RPMI8226 (cell line): ENCODE results near the gene ABITRAM.
"Not testable (repeated sequence)": the region's sequence is repeated elsewhere in the genome, so short reads cannot be mapped to it uniquely, and the experiment has no call there.

ENCODE experiments used
- DNase-seq: peaks from one replicate; pipeline ENCODE4 v3.0.0-alpha.2; 2015

The ABITRAM gene, protein sequence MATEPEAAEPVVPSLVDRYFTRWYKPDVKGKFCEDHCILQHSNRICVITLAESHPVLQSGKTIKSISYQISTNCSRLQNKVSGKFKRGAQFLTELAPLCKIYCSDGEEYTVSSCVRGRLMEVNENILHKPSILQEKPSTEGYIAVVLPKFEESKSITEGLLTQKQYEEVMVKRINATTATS

DNA sequence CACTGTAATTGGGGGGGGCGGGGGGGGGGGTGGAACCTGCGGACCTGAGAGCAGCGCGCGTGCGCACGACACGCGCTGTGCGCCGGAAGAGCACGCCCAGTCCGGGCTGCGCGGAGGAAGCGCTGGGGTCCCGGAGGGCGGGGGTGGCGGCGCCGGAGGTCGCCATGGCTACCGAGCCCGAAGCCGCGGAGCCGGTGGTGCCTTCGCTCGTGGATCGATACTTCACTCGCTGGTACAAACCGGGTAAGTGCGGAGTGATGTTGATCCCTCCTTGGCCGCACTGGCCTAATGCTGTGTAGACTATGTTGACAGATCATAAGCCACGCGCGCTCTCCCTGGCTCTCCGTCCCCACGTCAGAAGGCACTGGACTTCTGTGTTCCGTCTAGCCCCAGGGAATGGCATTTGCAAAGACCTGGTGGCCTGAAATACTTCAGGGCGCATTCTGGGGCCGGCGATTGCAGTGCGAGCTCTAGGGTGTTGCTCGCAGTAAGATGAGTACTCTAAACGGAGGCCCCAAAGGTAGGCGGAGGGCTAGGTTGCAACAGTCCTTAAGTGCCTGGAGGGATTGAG is at the start of gene ABITRAM:
ABITRAM (plus strand) TSS at position 78 of the 571 bp plus-strand sequence; CDS start at position 165, 87 bp downstream.
- DNase-seq, result peak; percentile 87

DNA sequence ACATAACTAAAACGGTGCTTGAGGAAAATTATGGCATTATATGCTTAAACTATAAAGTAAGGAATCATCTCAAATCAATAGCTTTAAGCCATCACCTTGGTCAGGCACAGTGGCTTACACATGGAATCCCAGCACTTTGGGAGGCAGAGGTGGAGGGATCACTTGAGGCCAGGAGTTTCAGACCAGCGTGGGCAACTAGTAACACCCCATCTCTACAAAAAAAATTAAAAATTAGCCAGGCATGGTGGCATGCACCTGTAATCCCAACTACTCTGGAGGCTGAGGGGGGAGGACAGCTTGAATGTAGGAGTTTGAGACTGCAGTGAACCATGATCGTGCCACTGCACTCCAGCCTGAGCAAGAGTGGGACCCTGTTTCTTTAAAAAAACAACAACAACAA is 49.5 kb upstream of the ABITRAM start:
- no peak for DNase-seq

DNA sequence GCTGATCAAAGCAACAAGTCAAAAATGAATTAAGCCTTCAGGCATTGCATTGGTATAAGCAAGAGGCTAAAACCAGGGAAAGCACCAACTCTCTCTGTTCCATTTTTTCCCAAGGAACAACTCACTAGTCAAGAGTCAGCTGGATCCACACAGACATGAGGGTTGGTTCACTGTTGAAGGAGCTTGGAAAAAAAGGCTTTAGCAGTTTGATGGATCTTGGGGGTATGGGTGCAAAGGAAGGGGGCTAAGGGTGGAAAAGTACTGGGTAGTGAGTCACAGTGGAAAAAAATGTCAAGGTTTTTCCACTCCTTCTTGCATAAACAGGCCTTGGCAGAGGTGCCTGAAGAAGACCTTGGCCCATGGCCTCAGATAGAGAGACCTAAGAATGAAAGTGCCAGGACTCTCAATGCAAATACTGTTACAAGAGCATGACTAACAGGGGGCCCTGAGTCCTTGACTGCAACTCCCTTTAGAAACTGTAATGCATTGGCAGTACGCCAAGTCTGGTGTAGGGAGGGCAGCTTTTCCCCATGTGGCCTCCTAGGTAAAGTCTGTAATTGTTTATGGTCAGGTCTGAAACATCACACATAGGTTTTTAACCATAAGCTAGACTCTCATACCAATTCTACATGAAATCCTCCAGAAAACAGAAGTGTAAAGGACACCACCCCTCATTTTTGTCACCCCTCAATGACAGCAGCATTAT is 48.4 kb upstream of the ABITRAM start:
- DNase-seq, result peak; percentile 69

DNA sequence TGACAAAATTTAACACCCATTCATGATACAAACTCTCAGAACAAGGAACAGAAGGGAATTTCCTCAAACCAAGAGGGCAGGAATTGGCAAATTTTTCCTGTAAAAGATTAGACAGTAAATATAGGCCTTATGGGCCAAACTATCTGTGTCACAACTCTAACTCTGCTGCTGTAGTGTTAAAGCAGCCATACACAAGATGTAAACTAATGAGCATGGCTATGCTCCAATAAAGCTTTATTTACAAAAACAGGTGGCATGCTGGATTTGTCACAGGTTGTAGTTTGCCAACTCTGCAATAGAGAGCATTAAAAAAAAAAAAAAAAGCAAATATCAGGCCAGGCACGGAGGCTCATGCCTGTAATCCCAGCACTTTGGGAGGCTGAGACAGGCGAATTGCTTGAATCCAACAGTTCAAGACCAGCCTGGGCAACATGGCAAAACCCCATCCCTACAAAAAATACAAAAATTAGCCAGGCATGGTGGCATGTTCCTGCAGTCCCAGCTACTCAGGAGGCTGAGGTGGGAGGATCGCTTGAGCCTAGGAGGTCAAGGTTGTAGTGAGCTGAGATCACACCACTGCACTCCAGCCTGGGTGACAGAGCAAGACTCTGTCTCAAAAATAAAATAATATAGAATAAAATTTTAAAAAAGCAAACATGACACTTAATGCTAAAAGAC is 47.5 kb upstream of the ABITRAM start:
- DNase-seq, result not testable (repeated sequence)

DNA sequence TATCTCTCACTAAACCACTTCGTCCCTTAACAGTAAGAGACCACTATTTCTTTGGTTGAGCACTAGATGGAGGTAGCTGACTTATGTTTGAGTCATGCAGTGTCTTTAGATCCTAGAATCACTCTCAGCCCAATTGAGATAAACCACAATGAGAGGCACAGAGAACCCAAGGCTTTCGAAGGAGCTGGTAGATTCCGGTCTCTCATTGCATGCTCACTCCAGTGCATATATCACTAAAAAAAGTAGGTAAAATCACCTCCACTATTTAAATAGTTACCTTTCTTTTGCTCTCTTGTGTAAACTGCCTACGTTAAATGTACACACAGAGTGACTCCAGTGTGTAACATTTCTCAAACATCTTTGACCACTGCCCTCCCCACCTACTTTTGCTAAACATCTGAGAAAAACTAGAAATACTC is 44.5 kb upstream of the ABITRAM start:
- DNase-seq, result no peak

DNA sequence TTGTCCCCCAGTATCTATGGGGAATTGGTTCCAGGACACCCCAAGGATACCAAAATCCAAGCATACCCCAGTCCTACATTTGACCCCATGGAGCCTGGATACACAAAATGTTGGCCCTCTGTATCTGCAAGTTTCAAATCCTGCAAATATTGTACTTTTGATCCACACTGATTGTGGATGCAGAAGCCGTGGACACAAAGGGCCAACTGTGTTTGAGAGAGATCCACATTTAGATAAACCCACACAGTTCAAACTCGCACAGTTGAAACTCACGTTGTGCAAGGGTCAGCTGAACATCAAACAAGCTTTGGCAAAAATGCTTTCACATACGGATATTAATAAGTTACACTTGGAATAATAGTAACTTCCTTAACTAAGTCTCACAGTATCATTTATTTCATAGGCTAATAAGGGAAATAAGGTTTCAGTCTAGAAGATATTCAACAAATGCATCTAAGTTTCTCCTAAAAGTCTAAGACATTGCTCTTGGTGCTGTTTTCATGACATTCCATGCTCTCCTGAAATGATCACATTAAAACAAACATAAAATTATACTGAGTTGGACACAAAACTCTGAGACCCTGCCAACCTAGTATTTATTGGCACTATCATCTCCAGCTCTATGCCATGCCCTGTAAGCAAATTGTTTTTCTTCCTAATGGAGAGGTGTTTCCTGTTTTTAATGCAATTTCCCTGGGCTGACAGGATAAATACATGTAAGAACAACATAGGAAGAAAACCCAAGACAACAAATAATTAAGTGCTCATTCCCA is 39.8 kb upstream of the ABITRAM start:
- no peak for DNase-seq

DNA sequence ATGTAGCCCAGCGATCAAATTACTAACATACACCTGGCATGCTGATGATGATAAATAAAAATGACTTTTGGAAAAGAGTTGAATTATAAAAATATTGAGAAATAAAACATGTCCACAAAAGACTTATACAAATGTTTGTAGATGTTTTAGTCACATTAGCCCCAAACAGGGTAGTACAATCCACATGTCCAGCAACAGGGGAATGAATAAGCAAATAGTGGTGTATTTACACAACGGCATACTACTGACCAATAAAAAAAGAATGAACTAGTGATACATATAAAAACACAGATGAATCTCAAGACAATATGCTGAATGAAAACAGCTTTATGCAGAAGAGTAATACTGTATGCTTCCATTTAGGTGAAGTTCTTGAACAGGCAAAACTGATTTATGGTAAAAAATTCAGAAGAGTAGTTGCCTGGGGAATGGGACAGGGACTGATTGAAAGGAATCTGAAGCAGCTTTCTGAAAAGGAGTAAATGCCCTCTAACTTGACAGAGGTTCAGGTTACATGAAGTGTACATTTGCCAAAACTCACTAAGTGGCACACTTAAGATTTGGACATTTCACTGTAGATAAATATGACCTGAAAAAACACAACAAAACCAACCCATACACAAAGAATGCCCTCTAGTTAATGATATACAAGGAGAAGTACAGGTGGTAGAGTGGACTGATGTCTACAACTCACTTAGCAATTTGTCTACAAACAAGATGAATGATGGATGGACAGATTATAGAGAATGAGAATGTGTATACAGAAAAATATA is 36.7 kb upstream of the ABITRAM start:
- no peak for DNase-seq

DNA sequence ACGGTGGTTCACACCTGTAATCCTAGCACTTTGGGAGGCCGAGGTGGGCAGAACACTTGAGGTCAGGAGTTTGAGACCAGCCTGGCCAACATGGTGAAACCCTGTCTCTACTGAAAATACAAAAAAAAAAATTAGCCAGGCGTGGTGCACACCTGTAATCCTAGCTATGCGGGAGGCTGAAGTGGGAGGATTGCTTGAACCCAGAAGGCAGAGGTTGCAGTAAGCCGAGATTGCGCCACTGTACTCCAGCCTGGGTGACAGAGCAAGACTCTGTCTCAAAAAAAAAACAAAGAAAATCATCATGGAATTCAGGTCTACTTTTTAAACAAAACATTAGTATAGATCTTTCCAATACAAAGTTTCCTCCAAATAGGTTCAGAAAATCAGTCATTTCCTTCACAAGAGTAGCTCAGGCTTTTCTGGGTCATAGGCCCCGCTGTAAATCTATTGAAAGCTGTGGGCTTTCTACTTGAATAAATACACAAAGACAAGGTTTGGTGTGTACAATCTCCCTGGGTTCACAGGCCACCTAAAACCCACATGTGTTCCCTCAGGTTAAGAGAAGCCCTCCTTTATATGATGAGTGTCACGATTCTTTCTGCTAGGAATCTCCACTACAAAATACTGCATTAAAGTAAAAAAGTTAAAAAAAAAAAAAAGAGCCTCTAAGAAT is 35.0 kb upstream of the ABITRAM start:
- DNase-seq, result not testable (repeated sequence)

DNA sequence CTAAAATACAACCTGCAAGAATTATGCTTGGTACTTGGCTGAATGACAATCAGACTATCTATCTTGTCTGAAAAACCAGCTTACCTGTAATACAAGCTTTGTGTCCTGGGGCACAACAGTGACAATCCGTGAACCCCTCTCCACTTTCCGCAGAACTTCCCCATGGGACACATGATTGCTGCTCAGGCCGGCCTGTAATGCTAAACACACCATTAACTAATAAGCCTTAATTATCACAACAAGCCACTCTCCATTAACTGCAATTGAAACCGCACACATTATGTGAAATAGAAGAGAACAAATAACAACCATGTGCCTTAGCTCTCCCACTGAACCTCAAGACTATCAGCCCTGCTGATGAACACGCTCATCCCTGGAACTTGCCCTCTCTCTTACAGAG is 34.0 kb upstream of the ABITRAM start:
- DNase-seq, result no peak

DNA sequence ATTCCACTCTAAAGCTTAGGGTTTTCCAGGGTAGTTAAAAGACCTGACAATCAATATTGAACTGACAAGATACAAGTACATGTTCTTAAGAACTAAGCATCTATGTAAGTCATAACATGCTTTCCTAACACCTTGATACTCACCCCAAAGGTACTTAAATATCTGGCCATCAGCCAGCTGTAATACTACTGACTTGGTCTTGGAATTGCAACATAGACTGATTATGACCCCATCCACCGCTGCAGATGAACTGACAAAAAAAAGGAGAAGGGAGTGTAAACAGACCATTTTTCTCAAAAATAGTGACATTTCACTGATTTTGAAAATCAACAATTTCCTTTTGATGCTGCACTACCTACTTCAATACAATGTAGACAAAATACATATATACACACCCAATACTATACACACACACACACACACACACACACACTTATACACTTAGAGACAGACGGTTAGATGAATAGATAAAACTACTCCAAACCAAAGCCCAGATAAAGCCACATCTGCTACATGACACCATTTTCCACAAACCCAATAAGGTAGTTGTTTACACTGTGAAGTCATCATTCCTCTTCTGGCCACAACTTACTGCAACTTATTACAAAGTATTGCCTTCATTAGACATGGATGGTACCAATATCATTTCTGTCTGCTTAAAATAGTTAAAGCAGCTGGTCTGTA is 30.6 kb upstream of the ABITRAM start:
- DNase-seq, result no peak

DNA sequence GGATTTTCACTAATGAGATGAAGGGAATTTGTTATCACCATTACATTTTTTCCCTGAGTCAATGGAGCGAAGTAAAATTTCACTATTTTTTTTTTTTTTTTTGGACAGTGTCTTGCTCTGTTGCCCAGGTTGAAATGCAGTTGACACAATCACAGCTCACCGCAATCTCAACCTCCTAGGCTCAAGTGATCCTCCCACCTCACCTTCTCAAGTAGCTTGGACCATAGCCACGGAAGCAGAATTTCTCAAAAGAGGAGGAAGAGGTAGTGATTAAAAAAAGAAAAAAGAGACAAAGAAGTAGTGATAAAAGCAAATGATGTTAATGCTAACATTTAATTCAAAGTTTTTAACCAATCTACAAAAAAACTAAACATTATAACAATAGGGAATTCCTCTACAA is 30.0 kb upstream of the ABITRAM start:
- no peak for DNase-seq

DNA sequence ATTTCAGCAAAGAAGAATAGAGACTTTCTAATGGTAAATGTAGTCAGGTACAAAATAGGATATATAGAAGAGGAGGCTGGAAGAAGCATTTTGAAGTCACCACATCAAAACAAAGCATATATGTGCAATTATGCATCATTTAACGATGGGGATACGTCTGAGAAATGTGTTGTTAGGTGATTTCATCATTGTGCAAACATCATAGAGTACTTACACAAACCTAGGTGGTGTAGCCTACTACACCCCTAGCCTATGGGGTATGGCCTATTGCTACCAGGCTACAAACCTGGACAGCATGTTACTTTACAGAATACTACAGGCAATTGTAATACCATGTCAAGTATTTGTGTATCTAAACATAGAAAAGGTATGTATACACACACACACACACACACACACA is 28.7 kb upstream of the ABITRAM start:
- DNase-seq, result no peak

DNA sequence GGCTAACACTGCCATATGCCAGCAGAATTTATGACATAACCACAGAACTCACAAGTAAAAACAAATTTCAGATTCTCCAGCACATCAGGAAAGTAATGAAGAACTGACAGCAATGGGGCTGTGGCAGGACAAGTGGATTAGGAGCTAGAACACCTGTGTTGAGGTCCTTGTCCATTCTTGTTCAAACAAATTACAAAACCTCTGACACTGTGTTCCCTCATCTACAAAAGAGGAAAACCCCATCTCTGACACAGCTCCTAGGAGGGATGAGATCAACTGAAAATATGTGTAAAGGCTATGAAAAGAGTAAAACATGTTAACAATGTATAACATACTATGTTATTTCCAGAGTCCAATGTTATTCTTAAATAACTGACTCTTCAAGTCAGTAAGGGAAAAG is 23.8 kb upstream of the ABITRAM start:
- no peak for DNase-seq

DNA sequence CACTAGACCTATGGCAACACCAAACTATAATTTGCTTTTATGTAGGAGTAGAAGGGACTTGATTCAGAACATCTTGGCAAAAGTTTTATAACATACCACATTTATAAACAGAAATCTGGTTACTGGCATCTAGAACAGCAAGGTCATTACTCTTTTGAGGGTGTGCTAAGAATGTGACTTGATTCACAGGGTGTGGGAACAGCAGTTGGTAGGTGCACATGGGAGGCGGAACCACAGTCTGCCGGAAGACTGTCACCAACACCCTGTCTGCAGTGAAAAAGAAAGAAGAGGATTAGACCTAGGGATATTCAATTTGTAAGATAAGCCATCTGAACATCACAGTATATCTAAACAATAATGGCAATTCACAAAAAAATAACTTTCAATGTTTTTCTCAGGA is 23.3 kb upstream of the ABITRAM start:
- DNase-seq, result no peak

DNA sequence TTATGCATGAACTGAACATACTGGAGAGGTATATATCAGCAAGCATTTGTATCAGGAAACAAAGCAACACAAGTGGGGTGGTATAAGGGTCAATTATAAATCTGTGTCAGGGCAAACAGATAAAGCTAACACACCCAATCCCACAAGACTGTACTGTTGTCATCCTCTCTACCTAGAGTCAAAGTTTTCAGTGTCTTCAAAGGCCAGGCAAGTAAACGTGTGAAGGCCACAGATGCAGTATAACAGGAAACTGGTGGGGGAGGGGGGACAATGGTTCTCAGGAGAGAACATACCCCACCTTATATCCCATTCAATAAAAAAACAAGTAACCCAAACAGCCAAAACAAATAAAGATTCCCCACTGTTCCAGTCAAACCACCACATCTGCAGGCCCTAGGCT is 22.4 kb upstream of the ABITRAM start:
- no peak for DNase-seq

DNA sequence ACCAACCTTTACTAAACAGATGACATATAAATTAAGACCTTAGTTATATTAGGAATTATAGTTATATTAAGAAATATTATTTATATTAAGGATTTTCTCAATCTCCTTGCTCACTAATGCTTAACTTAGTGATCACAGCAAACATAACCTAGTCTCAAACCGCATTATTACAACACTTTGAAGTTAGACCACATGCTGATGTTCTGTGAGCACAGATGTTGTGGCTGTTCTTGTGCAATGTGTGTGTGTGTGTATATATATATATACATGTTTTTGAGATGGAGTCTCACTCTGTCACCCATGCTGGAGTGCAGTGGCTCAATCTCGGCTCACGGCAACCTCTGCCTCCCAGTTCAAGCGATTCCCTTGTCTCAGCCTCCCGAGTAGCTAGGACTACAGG is 20.8 kb upstream of the ABITRAM start:
- DNase-seq, result no peak

DNA sequence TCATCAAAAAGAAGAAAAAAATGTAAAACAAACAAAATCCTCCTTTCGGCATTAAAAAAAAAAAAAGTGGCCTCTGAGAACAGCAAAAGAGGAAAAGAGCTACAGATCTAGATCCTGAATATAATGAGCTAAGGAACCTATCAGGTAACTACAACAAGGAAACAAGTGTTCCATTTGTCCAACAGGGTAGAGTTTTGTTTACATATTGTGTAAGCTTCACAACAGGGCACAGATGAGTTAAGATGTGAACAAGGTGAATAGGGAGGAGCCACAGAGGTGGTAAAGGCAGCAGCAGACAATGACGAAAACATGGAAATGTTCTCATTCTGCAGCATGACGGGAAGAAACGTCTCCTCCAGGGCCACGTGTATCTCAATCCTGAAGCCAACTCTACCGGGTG is 14.7 kb upstream of the ABITRAM start:
- DNase-seq, result no peak

DNA sequence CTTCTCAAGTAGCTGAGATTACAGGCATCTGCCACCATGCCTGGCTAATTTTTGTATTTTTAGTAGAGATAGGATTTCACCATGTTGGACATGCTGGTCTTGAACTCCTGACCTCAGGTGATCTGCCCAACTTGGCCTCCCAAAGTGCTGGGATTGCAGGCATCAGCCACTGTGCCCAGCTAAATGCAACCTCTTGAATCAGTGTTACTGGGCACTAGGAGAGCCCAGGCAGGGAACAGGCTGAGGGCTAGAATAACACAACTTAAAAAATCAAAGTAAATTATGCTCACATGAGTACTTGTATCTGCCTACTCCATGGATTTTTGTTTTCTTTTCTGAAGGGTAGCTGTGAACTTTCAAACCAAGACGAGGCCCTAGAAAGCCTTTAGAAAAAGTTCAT is 13.8 kb upstream of the ABITRAM start:
- not testable (repeated sequence) for DNase-seq

DNA sequence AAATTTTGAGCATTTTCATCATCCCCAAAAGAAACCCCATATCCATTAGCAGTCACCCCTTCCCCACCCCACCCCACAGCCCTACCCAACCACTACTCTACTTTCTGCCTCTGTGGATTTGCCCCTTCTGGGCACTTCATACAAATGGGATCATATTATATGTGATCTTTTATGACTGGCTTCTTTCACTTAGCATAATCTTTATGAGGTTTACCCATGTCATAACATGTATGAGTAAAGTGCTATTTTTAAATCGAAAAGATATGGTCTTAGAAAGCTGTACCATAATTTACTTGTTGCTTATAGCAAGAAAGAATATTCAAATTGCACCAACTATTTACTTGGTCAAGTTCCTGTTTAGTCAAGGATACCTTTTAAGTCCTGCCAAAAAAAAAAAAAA is 13.0 kb upstream of the ABITRAM start:
- no peak for DNase-seq

DNA sequence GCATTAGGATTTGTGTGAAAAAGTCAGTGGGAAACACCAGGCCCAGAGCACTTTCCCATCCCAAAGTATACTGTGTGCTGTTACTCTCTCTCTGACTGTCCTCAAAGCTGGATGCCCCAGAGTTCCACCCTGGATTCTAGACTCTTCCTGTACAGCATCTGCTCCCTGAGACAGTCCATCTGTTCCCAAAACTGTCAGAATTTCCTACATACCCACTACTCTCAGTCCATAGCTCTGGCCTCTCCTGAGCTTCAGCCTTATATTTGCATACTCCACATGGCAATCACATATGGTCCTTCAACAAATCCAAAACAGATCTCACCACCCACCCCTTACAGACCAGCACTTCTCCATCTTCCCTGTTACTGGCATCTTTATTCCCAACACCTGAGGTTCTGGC is 9.7 kb upstream of the ABITRAM start:
- DNase-seq, result no peak

DNA sequence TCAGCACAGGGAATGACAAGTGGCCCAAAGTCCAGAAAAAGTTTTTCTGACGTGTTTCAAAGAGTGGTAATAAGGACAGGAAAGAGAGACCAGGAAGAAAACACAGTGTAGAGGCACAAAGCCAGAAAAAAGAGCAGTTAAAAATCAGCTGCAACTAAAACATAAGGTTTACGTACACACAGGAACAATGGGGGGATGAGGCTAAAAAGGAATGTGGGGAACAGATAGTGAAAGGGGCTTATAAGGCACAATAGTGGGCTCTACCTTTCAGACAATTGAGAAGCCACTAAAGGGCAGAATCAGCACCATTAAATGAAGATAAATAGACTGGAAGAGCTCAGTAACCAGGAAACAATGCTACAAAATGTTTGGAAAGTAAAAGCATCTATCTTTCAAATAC is 5.8 kb upstream of the ABITRAM start:
- no peak for DNase-seq
